ENCODE results near the gene C1QTNF5. TPM values are rescaled to one million over a fixed set of nuclear protein-coding genes. Genes with fewer than 3 reads are reported as not detected.

C1QTNF5 gene
- total and polyA plus RNA-seq, 2 of the 8 experiments (the other 6 are each of a cell fraction or from before 2014, with no cell fraction given): 2.2 to 2.7 TPM

- Histone ChIP-seq H3K79me1 (ENCODE audit: low read depth, low read length) (peaks cover 12% of the 10 kb centered on the region), H3K18ac (ENCODE audit: extremely low read depth, low read length) (peak overlapping the region; percentile 83), H2BK15ac (ENCODE audit: low read length) (peak overlapping the region; percentile 61; the same call in 1 of the 2 replicates), H2AFZ (ENCODE audit: low read length) (no peak overlapping the region; the same call in 1 of the 2 replicates), H2AK5ac (ENCODE audit: low read depth, low read length) (0 out of 2 replicates have a peak overlapping the region, but pooled peaks have one; percentile 94), H3K9ac (replicated peaks in 1 of 4; ENCODE audit: extremely low read depth in 1 of 4, low read depth in 3 of 4, low read length in 3 of 4) (no peak overlapping the region), H3K9me3 (ENCODE audit: insufficient read depth in 2 of 2, low read depth in 1 of 2, low read length in 1 of 2) (no peaks in the 10 kb centered on the region), H4K91ac (replicated peaks; ENCODE audit: insufficient read length, low read length) (peak overlapping the region; percentile 46), H4K5ac (ENCODE audit: insufficient read length, low read depth, low read length) (peak overlapping the region; percentile 44), H3K4me1 (replicated peaks in 1 of 4; ENCODE audit: control insufficient read depth in 3 of 4, insufficient read depth in 4 of 4, low read length in 3 of 4) (peaks cover 5 to 37% (median 28%) of the 10 kb centered on the region in 4 experiments), H3K23ac (ENCODE audit: insufficient read length) (no peak overlapping the region), H2BK120ac (replicated peaks; ENCODE audit: low read depth, low read length) (no peak overlapping the region), H3K27me3 (replicated peaks in 1 of 4; ENCODE audit: control insufficient read depth in 3 of 4, extremely low read depth in 1 of 4, insufficient read depth in 3 of 4, low read length in 3 of 4) (peaks cover 12 to 42% (median 33%) of the 10 kb centered on the region in 4 experiments), H3K23me2 (ENCODE audit: low read depth, low read length) (peaks cover 20% of the 10 kb centered on the region; the same call in 1 of the 2 replicates), H3K14ac (ENCODE audit: insufficient read length) (no peak overlapping the region), H4K20me1 (replicated peaks in 1 of 2; ENCODE audit: control insufficient read depth in 1 of 2, insufficient read depth in 2 of 2, low read length in 2 of 2) (peaks cover 3 to 16% of the 10 kb centered on the region in 2 experiments), H2BK20ac (ENCODE audit: low read length) (no peak overlapping the region), H3K56ac (replicated peaks; ENCODE audit: insufficient read length, low read depth, low read length) (peak overlapping the region; percentile 40), H3K36me3 (ENCODE audit: control insufficient read depth in 2 of 4, insufficient read depth in 4 of 4, low read length in 3 of 4) (peaks cover 0 to 6% (median 2%) of the 10 kb centered on the region in 4 experiments; a peak in 1 of 8 replicates), H2BK5ac (ENCODE audit: low read depth, low read length) (no peak overlapping the region), H3K79me2 (ENCODE audit: control insufficient read depth in 1 of 2, insufficient read depth in 2 of 2, low read length in 2 of 2) (peaks cover 5 to 24% of the 10 kb centered on the region in 2 experiments; a peak in 3 of 4 replicates), H4K8ac (ENCODE audit: extremely low read depth, insufficient read depth, low read length) (no peak overlapping the region), H3K27ac (ENCODE audit: low read depth, low read length) (no peak overlapping the region), H2BK12ac (ENCODE audit: low read depth, low read length) (peak overlapping the region; percentile 75; the same call in 1 of the 2 replicates), H3K4me2 (ENCODE audit: insufficient read depth in 1 of 2, low read depth in 2 of 2, low read length in 2 of 2) (peak overlapping the region; percentile 56 to 76), H3K4ac (replicated peaks; ENCODE audit: insufficient read length, low read depth, low read length) (peak overlapping the region; percentile 73), H3K4me3 (ENCODE audit: extremely low read depth in 1 of 4, insufficient read depth in 2 of 4, low read depth in 3 of 4, low read length in 4 of 4) (peak overlapping the region; percentile 34 to 69 (median 43))
- ChIA-PET POLR2A (ENCODE audit: partially characterized antibody) (interaction anchor here (0.5 to 3.4 kb wide), 8 partner anchors 13 to 137 kb away, joined by 3 to 19 read pairs (median 4); partner anchors contain the start of gene MCAM), CTCF (ENCODE audit: partially characterized antibody) (interaction anchor here (0.5 to 20.0 kb wide), 15 partner anchors 9 to 248 kb away, joined by 3 to 463 read pairs (median 4); partner anchors contain the start of genes MCAM and USP2)
- 2% methylated on average over 67 of the region's 86 CpGs; no CpG with 5 or more reads in 1 of the 2 experiments for WGBS, 2 experiments (ENCODE audit: extremely low coverage in 1 of 2, insufficient coverage in 1 of 2, insufficient read length in 1 of 2, insufficient replicate concordance in 2 of 2, low coverage in 1 of 2, low lambda C conversion rate in 2 of 2, missing lambda C conversion rate in 1 of 2)
- FAIRE-seq (no peak), DNase-seq (ENCODE audit: low read depth in 1 of 2, low spot score in 2 of 2) (peak in 1 of 2 experiments; percentile 94)
- TF ChIP-seq RXRA (IDR thresholded peaks at IDR 0.05; ENCODE audit: insufficient read depth, low read depth, low read length) (no peak), E2F6 (IDR thresholded peaks at IDR 0.05) (peak; percentile 94), SIRT6 (IDR thresholded peaks at IDR 0.05; ENCODE audit: low read length) (no peak), CBX8 (IDR thresholded peaks at IDR 0.05; ENCODE audit: borderline replicate concordance, low read depth, low read length) (no peak), CHD2 (IDR thresholded peaks at IDR 0.05; ENCODE audit: low read length) (no peak), RBBP5 (IDR thresholded peaks at IDR 0.05; ENCODE audit: borderline replicate concordance, low read depth, low read length) (peak; percentile 65), NANOG (IDR thresholded peaks at IDR 0.05; ENCODE audit: insufficient read depth, low read depth, low read length, poor library complexity, severe bottlenecking) (no peak), CBX5 (IDR thresholded peaks at IDR 0.05; ENCODE audit: low read depth, low read length) (no peak)
Observed at GRCh38 chr11:119339589-119340334, 921 bp downstream of the C1QTNF5 start.

Measured in H1 (cell line).